Omental fat pad (tissue), 4 donors: ENCODE results near the gene SH3RF3. TPM values are rescaled to one million over a fixed set of nuclear protein-coding genes. Genes with fewer than 3 reads are reported as not detected.
A peak's percentile ranks its signal among the peaks of the same experiment; 100 is the strongest.

Source experiments
- ATAC-seq: fragments of 150-250 bp; one replicate; pipeline ENCODE4 v1.9.1; 2016; ENCODE audit warnings: mild to moderate bottlenecking, moderate library complexity; ENCODE audit not compliant: low FRiP score
- DNase-seq: peaks from one replicate; pipeline ENCODE4 v3.0.0-alpha.2; 2019; ENCODE audit warnings: low spot score
- CTCF ChIP-seq, 3 donors: fragments of 450-650 bp; IDR thresholded peaks; one replicate each; pipeline ENCODE4 v1.5.1; 2016 to 2017; ENCODE audit warnings: antibody characterized with exemption in 3 of 3, mild to moderate bottlenecking in 3 of 3, moderate library complexity in 2 of 3
- total RNA-seq, 4 donors: library from RNA; depleted of rRNA; stranded (reverse); fragments of >200 nt; gene quantifications; one replicate each; pipeline ENCODE4 v1.1.0, GENCODE V29; 2016

Gene SH3RF3
- total RNA-seq, 4 donors from 2014 or later: 6.5 to 16.6 (median 8.6) TPM

GRCh38 chr2:109207176-109207575 is 78.2 kb downstream of the SH3RF3 start:
- DNase-seq (no peak), ATAC-seq (no peak)
- no peak for TF ChIP-seq CTCF (IDR thresholded peaks at IDR 0.05)

- TF ChIP-seq CTCF (IDR thresholded peaks at IDR 0.05): no peak
- DNase-seq: no peak
- no peak for ATAC-seq
Measured at GRCh38 chr2:109208071-109208950, 79.3 kb downstream of the SH3RF3 start.

- DNase-seq (no peak), ATAC-seq (no peak)
- TF ChIP-seq CTCF (IDR thresholded peaks at IDR 0.05): no peak
Measured at GRCh38 chr2:109208951-109209335, 79.9 kb downstream of the SH3RF3 start.

- TF ChIP-seq CTCF (IDR thresholded peaks at IDR 0.05): no peak
- DNase-seq (no peak), ATAC-seq (peak; percentile 85)
Measured at GRCh38 chr2:109209412-109209811, 80.4 kb downstream of the SH3RF3 start.

- ATAC-seq: no peak
- no peak for TF ChIP-seq CTCF (IDR thresholded peaks at IDR 0.05)
- DNase-seq: no peak
Measured at GRCh38 chr2:109209941-109210340, 80.9 kb downstream of the SH3RF3 start.

GRCh38 chr2:109210431-109211200 is 81.6 kb downstream of the SH3RF3 start:
- DNase-seq: no peak
- TF ChIP-seq CTCF (IDR thresholded peaks at IDR 0.05): no peak
- ATAC-seq: peak; percentile 67
